Measurements from ENCODE around the gene KLK1.
"Not testable (repeated sequence)": the region's sequence is repeated elsewhere in the genome, so short reads cannot be mapped to it uniquely, and the experiment has no call there.

The KLK1 gene

GRCh38 chr19:50812474-50812873 lies 11.1 kb downstream of the KLK1 start:
- no peak for DNase-seq

DNA sequence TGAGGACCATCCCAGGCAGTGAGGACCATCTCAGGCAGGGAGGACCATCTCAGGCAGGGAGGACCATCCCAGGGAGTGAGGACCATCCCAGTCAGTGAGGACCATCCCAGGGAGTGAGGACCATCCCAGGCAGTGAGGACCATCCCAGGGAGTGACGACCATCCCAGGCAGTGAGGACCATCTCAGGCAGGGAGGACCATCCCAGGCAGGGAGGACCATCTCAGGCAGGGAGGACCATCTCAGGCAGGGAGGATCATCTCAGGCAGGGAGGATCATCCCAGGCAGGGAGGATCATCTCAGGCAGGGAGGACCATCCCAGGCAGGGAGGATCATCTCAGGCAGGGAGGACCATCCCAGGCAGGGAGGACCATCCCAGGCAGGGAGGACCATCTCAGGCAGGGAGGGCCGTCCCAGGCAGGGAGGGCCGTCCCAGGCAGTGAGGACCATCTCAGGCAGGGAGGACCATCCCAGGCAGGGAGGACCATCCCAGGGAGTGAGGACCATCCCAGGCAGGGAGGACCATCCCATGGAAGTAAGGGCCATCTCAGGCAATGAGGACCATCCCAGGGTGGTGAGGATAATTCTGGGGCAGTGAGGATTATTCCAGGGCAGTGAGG lies 11.9 kb downstream of the KLK1 start:
- DNase-seq: not testable (repeated sequence)

GRCh38 chr19:50808856-50809255 lies 14.7 kb downstream of the KLK1 start:
- no peak for DNase-seq

- peak; percentile 99 for DNase-seq
These were observed 18.9 kb downstream of the KLK1 start for GRCh38 chr19:50804420-50805272.

DNA sequence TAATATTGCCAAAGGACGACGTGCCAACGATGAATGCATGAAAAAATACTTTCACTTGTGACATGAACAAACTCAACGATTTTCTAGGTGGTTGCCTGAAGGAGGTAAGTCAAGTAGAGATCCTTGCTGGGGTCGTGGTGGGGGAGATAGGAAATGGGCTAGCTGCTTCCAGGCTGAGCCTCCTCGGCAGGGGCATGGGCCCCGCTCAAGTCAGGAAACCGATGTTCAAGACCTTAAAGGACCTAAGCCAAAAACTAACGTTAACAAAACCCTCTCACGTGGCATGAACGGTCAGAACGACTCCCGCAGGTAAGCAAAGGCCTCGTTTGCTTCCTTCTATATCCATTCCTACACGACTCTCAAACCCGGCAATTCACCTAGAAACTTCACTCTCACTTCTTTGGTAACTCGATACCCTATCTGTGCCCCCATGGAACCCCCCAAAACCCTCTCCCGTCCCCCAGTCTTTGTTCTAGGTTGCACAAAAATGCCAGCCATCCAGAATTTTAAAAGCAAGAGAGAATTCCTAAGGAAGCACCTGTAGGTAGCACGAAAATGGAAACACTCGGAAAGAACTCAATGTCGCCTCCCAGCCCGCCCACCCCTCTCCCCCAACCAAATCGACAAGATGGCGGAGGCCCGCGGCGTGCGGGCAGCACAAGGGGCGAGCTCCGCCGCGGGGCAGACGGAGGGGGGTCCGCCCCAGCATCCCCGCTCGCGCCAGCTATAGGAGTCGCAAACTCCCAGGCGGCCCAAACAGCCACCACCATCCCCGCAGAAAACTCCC lies 19.8 kb downstream of the KLK1 start:
- peak; percentile 55 for DNase-seq

DNA sequence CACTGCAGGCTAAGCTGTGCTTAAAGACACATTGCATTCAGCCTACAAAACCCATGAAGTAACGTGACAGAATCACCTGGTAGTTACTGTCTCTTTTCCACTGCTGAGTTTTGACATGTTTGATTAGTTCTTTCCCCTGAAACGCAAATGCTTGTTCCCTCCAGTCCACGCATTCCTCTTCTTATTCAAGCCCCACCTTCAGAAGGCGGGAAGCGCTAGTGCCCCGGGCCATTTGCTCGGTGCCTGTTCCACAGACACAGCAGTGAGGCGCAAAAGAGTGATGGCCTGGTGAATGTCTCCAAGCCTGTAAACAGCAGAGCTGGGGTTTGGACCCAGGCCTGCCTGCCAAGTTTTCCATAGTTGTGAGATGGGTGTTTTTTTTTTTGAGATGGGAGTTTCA lies 22.5 kb downstream of the KLK1 start:
- no peak for DNase-seq

DNA sequence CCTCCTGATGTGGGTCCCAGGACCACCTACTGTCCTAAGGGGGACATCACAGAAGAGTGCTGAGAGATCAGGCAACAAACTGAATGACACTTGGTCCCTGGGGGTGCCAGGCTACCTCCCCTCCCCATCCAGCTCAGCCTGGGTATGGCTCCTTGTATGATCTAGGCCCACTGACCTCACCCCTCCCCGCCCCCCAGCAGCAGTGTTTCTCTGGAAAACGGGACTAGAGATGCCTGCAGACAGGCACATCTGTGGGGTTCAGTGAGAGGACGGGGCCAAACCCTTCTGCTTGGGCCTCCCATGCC lies 24.1 kb downstream of the KLK1 start:
- DNase-seq: no peak

- no peak for DNase-seq
These were observed 24.7 kb downstream of the KLK1 start for GRCh38 chr19:50798659-50799546.

DNA sequence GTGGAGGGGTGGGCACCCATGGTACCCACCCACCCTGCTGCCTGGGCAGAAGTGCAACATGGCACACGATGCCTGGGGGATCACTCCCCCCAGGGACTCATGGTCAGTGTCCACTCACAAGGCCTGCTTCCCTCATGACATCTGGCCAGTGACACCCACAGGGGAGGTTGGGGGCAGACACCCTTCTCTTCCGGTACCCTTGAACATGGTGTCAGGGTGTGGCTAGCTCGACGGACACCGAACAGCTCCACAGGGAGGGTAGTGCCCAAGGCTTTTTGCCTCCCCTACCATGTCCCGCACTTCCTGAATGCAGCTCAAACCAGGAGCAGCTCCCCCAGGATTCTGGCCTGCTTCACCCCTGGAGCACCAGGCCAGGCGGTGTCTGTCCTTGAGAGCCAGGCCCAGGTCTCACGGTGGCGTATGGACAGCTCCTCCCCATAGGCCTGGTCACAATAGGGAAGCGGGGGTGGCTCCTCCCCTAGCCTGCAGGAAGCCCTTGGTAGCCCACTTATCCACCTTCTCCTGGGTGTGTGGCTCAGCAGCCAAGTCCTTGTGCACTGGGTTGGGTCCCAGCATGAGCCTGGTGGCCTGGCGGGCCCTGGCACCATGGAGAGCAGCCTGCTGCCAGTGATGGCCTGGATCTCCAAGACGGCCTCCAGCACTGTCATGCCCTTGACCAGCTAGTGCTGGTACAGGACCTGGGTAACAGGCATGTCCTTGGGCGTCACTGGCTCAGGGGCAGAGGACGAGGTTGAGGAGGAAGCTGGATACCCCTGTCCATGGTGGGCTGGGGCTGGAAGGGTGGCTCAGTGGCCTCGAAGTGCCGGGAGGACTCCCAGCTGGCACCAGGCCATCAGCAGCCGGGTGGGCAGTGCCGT lies 25.6 kb downstream of the KLK1 start:
- DNase-seq: no peak

GRCh38 chr19:50797429-50797780 lies 26.2 kb downstream of the KLK1 start:
- DNase-seq: no peak

- DNase-seq: peak; percentile 53
These were observed 26.8 kb downstream of the KLK1 start for GRCh38 chr19:50796634-50797428.

DNA sequence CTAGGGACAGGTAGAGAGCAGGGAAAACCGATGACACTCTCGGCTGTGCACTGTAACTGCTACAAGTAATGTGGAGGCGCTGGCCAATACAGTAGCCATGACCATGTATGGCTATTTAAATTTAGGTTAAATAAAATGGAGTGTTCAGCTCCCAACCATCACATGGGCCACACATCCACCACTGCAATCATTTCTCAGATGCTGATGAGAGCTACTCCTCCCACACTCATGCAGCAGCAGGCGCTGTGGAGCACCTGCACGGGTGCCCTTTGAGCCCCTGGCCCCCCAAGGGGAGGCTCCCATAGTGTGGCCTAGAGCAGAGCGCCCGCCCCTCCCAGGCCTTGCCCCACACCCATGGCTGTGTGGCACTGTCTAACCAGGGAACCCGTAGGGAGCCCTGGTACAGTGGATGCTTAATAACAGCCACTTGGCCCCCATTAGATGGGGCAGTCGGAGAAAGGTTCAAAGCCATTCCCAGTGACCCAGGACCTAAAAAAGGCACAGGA lies 27.4 kb downstream of the KLK1 start:
- peak; percentile 53 for DNase-seq

DNA sequence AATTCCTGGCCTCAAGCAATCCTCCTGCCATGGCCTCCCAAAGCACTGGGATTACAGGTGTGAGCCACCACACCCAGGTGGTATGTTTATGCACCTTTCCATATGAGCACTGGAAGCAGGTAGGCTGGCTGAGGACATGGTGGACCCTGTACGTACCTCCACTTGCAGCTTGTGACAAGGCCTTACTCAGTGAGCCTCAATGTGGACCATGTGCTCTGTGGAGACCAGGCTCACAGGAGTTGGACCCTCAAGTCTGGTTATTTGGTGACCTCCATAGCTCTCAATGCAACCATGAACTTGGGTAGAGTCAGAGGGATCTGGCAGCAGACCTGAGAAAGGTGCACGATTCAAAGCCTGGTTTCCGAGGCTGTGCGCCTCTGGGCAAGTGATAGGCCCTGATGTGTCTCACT lies 27.9 kb downstream of the KLK1 start:
- peak; percentile 42 for DNase-seq

DNA sequence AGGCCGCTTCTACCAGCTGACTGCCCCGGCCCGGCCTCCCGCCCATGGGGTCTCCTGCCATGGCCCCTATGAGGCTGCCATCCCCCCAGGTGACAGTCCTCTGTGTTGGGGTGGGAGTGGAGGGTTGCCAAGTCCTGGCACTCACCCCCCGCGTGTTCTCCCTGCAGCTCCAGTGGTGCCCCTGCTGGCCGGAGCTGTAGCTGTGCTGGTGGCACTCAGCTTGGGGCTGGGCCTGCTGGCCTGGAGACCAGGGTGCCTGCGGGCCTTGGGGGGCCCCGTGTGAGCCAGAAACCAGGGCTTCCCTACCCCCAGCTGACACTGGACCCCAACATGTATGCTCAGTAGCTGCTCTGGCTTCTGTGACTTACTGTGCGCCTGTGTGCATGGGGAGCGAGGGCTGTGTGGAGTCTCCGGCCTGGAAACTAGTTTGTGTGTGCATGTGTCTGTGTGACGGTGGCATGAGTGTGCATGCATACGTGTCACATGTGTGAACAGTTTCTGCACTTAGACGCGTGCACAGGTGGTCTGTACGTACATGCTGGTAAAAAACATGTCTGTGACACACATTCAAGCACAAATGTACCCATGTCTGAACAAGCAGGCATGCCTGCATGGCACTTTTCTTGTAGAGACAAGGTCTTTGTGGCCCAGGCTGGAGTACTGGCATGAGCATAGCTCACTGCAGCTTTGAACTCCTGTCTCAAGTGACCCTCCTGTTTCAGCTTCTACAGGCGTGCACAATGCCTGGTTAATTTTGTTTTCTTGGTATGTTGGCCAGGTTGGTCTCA lies 28.5 kb downstream of the KLK1 start:
- DNase-seq: peak; percentile 75

GRCh38 chr19:50794074-50794875 lies 29.3 kb downstream of the KLK1 start:
- DNase-seq: peak; percentile 84

DNA sequence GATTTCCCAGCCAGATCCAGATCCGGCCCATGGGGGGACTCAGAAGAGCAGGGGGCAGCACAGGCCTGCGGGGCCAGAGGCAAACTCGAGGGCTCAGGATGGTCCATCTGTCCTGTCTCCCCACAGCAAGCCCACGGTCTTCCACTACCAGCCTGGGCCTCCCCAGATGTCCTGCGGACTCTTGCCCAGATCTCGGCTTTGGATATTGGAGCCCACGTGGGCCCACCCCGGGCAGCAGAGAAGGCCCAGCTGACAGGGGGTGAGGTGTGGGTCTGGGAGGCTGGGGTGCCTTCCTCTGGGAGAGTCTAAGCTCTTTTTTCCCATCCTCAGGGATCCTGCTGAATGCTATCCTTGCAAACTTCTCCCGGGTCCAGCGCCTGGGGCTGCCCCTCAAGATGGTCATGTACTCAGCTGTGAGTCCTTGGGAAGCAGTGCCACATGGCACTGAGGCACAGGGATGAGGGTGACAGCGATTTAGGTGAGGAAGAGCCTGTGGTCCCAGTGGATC lies 30.0 kb downstream of the KLK1 start:
- peak; percentile 60 for DNase-seq

- DNase-seq: peak; percentile 22
These were observed 31.0 kb downstream of the KLK1 start for GRCh38 chr19:50792272-50793250.
